GM04503 (cell line): ENCODE results near the gene TMEM240.
"Not testable (repeated sequence)": the region's sequence is repeated elsewhere in the genome, so short reads cannot be mapped to it uniquely, and the experiment has no call there.

Experiments
- DNase-seq: peaks from one replicate; pipeline ENCODE4 v3.0.0-alpha.2; 2012; ENCODE audit warnings: low read depth

The TMEM240 gene

DNA sequence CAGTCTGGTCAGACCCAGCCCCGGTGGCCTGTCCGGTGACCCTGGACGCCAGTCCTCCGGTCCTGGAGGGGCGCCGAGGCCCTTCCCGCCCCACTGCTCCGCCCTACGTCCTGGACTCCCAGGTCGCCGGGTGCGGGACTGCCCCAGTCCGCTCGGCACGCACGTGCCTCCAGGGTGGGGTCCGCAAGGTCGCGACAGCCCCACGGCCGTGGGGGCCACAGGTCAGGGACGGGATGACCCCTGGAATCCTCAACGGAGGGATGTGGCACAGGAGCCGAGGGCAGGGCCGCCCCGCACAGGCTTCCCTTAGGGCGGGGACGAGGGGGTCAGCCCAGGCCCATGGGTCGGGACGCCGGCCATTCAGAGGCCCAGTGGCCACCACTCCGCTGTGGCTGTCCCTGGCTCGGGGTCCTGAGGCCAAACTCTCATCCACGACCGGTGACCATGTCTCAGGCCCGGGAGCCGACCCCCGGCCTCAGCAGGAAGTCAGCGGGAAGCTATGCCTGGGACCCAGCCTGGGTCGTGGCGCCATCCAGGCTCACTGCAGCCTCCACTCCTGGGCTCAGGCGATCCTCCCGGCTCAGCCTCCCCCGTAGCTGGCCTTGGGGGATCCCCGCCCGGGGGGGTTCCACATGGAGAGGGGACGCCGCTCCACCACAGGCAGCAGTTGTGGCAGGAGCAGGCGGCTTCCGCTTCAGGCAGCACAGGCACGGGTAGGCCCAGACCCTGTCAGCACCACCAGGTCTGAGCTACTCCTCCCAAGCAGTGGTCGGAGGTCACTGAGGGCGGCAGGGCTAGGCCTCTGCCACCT is 599 bp upstream of the TMEM240 start:
- no peak for DNase-seq

DNA sequence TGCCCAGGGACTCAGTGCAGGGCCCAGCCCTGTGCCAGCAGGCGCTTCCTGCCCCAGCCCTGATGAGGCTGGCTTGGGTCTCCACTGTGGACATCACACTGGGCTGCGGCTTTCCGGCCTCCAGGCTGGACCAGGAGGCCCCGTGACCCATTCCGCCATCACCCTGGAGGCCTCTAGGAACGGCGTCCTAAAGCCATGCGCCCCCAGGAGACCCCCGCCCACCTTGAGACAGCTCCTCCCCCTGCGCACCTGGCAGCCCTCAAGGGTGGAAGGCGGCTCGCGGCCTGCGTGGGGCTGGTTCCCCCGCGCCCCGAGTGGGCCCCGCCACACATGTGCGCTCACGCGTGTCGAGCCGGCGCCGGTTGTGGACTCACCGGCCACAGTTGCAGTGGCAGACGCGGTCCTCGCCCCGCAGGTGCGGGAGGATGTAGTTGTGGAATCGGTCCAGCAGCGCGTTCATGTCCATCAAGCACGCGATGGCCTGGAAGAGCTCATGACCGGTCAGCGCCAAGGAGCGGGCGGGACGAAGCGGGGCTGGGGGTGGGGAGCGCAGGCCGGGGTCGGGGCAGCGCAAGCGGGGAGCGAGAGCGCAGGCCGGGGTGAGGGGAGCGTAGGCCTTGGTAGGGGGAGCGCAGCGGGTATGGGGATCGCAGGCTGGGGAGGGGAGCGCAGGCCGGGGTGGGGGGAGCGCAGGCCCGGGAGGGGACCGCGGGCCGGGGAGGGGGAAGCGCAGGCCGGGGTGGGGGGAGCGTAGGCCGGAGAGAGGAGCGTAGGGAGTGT is 924 bp downstream of the TMEM240 start:
- DNase-seq: no peak

GRCh38 chr1:1538989-1539309 is 1.5 kb downstream of the TMEM240 start:
- no peak for DNase-seq

DNA sequence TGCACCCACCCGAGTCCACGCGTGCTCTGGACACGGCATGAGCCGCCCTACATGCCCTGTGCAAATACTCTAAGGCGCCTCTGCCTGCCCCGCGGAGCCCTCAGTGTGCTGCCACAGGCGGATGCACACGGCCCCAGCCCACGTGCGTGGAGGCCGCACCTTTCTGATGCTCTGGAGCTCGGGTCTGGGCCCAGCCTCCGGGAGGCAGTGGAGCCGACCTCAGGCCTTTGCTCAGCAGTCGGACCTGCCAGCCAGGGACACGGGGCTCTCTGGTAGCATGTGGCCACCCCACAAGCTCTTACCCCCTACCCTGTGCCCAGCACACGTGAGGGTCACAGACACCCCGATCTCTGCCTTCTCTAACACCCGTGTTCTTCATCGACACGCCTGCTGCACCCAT is 2.1 kb downstream of the TMEM240 start:
- DNase-seq: no peak

DNA sequence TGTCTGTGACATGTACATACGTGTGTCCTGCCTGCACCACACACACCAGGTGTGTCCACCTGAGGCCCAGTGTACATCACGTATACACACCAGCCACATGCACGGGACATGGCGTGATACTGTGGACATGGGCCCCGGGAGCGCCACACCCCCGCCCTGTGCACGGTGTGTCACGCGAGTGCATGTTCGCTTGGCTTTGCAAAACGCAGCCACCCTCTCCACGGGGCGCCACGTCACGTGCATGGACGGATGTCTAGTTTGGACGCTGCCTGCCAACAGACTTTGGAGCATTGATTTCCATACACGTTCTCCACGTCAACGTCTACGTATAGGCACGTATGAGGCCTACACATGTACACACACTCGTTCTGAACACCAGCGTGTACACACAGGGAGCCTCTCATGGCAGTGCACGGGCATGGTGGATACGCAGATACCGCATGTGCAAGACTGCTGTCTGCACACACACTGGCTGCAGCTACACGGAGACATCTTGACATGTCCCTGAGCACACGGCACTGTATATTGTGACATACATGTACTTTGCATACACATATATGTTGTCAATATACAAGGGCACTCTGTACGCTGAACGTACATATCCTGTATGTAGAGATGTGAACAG is 2.7 kb downstream of the TMEM240 start:
- DNase-seq: no peak

GRCh38 chr1:1536938-1537546 is 3.4 kb downstream of the TMEM240 start:
- no peak for DNase-seq

DNA sequence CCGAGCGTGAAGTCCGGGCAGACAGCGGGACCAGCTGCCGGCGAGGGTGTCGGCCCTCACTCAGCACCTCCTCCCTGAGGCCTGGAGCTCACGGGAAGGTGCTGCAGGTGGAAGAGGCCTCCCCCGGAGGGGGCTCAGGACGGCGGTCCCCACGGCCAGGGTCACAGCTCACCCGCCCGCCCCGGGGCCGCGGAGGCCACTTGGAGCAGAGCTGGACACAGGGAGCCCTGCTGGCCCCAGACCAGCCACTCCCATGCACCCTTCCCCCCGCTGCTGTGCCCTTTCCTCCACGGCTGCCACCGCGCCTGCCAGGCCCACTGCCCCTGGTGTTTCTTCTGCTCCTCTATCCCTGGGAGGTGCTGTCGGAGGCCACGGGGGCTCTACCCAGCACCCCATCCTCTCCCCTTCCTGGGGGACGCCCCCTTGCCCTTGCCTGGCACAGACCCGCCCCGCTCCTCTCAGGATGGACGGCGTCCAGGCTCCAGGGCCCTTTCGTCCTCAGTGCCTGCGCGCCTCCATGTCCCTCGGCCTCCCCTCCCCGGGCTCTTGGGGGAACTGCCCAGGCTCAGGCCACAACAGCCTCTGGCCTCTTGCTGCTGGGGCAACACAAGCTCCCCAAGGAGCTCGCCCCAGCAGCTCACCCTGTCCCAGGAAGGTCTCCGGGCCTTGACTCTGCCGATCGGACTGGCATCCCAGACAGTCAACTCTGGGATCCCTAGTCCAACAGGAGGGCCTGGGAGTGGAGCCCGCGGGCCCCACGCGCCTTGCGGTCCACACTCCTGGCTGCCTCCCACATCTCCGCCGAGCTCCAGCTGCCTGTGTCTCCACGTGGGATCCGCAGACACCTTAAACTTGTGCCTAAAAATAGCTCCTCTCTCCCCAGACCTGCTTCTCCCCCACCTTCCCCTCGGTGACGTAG is 4.1 kb downstream of the TMEM240 start:
- DNase-seq: no peak

DNA sequence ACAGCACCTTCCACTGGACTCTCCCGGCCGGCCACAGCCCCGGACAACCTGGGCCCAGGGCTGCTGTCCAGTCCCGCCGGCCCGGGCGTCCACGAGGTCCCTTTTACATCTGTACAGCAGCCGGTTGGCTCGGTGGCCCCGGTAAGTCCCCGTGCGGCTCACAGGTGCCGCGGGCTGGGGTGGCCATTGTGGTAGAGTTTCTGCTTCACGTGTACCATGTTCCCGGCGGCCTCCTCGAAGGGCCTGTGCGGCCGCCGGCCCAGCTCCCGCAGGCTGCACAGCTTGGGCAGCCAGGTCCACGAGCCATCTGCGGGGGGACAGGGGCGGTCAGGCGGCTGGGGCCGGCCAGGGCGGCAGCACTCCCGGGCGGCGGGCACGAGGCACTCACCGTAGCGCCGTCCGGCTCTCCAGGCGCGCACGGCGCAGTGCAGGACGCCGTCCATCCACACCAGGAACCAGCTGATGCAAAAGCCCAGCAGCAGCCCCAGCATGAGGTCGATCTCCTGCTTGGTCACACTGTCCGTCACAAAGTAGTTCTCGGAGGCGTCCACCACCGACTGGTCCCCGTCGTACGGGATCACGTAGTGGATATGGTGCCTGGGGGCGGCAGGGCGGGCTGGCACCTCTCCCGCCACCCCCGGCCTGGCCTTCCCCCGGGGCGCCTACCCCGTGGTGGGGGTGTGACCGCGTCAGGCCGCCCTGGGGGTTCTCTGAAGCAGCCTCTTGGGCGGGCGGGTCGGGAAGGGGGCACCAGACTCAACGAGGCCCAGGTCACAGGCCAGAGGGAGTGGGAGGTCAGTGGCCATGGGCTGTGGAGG is 5.0 kb downstream of the TMEM240 start:
- DNase-seq: no peak

- DNase-seq: no peak
Observed at GRCh38 chr1:1534401-1535154, 5.8 kb downstream of the TMEM240 start.

DNA sequence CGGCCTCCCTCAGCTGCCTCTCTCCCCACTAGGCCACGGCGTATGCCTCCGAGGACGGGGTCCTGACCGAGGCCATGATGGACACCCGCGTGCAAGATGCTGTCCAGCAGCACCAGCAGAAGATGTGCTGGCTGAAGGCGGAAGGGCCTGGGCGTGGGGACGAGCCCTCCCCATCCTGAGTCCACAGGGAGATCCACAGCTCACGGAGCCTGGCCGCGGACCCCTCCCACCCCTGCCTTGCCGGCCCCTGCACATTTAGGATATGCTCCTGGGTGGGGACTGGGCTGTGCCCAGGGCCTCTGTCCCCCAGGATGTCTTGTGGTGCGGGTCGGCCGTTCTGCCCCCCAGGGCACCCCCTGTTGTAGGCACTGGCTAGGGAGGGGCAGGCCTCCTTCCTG is 6.5 kb downstream of the TMEM240 start:
- DNase-seq: not testable (repeated sequence)

- not testable (repeated sequence) for DNase-seq
Observed at GRCh38 chr1:1533176-1533893, 7.1 kb downstream of the TMEM240 start.

- DNase-seq: no peak
Observed at GRCh38 chr1:1531947-1532346, 8.5 kb downstream of the TMEM240 start.

- no peak for DNase-seq
Observed at GRCh38 chr1:1529936-1530335, 10.5 kb downstream of the TMEM240 start.

DNA sequence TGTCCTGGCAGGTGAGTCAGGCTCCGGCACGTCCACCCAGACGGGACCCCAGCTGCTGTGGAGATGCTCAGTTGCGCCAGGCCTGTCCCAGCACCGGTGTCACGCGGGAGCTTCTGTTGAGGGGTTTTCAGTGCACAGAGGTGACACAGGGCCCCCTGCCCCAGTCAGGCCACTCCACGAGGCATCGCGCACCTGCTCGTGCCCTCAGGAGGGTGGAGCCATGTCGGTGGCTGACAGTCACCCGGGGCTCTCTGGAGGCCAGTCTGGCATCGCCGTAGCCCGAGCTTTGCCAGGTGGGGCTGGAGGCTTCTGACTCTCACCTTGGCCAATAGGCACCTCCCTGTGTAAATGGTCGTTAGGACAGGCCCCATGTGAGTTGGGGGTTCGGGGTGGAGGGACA is 11.1 kb downstream of the TMEM240 start:
- DNase-seq: no peak

DNA sequence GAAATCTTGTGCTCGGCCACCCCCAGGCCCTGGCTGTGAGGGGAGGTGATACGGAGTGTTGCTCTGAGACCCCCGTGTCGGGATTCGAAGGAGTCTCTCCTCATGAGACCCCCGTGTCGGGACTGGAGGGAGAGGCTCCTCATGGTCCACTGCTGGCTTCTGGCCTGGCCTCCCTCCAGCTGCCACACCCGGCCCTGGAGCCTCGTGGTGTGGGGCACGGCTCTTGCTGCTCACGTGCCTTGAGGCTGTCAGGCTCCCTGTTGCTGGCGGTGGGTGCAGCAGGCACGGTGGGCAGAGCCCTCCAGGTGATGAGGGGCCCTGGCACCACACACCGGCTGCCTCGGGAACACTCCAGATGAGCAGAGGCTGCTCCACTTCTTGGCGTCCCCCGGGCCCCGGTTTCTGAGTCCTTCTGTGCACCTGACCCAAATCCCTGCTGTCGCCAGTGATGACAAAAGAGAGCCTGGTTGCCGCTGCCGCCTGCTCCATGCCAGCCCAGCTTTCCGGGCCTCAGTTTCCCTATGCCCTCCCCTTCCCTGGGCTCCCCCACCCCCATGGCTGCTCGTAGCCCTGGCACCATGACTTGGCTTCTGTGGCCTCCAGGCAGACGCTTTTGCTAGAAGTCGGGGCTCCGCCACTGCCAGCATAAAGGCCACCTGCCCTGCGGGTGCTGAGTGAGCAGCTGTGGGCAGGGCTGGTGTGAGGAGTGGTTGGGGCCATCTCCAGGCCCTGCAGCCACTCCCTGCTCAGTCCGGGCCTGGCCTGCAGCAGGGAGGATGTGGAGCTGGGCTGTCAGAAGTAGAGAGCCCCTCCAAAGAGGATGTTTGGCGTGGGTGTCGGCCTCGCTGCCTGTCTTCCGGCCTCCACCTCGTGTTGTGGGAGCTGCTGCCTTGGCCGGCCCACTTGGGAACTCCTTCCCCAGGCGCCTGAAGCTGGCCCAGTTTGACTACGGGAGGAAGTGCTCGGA is 11.8 kb downstream of the TMEM240 start:
- DNase-seq: no peak

GRCh38 chr1:1527092-1527816 is 13.2 kb downstream of the TMEM240 start:
- no peak for DNase-seq

GRCh38 chr1:1526476-1526875 is 13.9 kb downstream of the TMEM240 start:
- DNase-seq: not testable (repeated sequence)
